SK-N-SH treated with all-trans-retinoic acid at 6 μM for 48 hours (cell line): ENCODE results near the gene P3H3.
A peak's percentile ranks its signal among the peaks of the same experiment; 100 is the strongest.

Source experiments
- ATAC-seq: fragments of 200-7000 bp; cut with Tn5 transposase; 3 replicates; pipeline ENCODE4 v1.9.1; 2020; ENCODE audit warnings: mild to moderate bottlenecking, moderate library complexity
- ARNTL ChIP-seq: fragments of 450-650 bp; formaldehyde crosslinking; IDR thresholded peaks from 2 replicates; pipeline ENCODE4 v1.5.0; 2020; ENCODE audit warnings: low read depth, mild to moderate bottlenecking, moderate library complexity, borderline replicate concordance
- BACH2 ChIP-seq: fragments of 250-450 bp; sonication (Bioruptor Pico); IDR thresholded peaks from 2 replicates; pipeline ENCODE4 v1.9.0; 2021; ENCODE audit warnings: mild to moderate bottlenecking, borderline replicate concordance
- CREB5 ChIP-seq: fragments of 250-450 bp; sonication (Bioruptor Pico); IDR thresholded peaks from 2 replicates; pipeline ENCODE4 v1.5.1; 2020; ENCODE audit warnings: low read depth, mild to moderate bottlenecking, moderate library complexity
- CSDC2 ChIP-seq: fragments of 250-450 bp; sonication (Bioruptor Pico); IDR thresholded peaks from 2 replicates; pipeline ENCODE4 v1.5.0; 2020; ENCODE audit warnings: mild to moderate bottlenecking, moderate library complexity
- CSRNP3 ChIP-seq: fragments of 250-450 bp; sonication (Bioruptor Pico); IDR thresholded peaks from 2 replicates; pipeline ENCODE4 v1.5.1; 2021; ENCODE audit warnings: mild to moderate bottlenecking, moderate library complexity
- ESRRG ChIP-seq: fragments of 250-450 bp; sonication (Bioruptor Pico); IDR thresholded peaks from 2 replicates; pipeline ENCODE4 v1.6.1; 2021; ENCODE audit warnings: mild to moderate bottlenecking
- GLIS3 ChIP-seq: fragments of 250-450 bp; sonication (Bioruptor Pico); IDR thresholded peaks from 2 replicates; pipeline ENCODE4 v1.5.0; 2020; ENCODE audit warnings: mild to moderate bottlenecking, moderate library complexity
- ISL1 ChIP-seq: fragments of 250-450 bp; sonication (Bioruptor Pico); IDR thresholded peaks from 2 replicates; pipeline ENCODE4 v2.1.2; 2022; ENCODE audit warnings: mild to moderate bottlenecking, moderate library complexity
- OSR1 ChIP-seq: fragments of 250-450 bp; sonication (Bioruptor Pico); IDR thresholded peaks from 2 replicates; pipeline ENCODE4 v1.8.0; 2022; ENCODE audit warnings: moderate library complexity, mild to moderate bottlenecking, inconsistent platforms
- PATZ1 ChIP-seq: fragments of 250-450 bp; sonication (Bioruptor Pico); IDR thresholded peaks from 2 replicates; pipeline ENCODE4 v1.8.0; 2020; ENCODE audit warnings: mild to moderate bottlenecking, moderate library complexity, borderline replicate concordance
- POU6F1 ChIP-seq: fragments of 250-450 bp; sonication (Bioruptor Pico); IDR thresholded peaks from 2 replicates; pipeline ENCODE4 v1.8.0; 2021; ENCODE audit warnings: low read depth, mild to moderate bottlenecking, moderate library complexity, borderline replicate concordance
- PPARA ChIP-seq: fragments of 250-450 bp; sonication (Bioruptor Pico); IDR thresholded peaks from 2 replicates; pipeline ENCODE4 v1.5.0; 2020; ENCODE audit warnings: mild to moderate bottlenecking, borderline replicate concordance
- RARB ChIP-seq: fragments of 250-450 bp; sonication (Bioruptor Pico); IDR thresholded peaks from 2 replicates; pipeline ENCODE4 v1.8.0; 2021; ENCODE audit warnings: mild to moderate bottlenecking, moderate library complexity
- SNAI2 ChIP-seq: fragments of 250-450 bp; sonication (Bioruptor Pico); IDR thresholded peaks from 2 replicates; pipeline ENCODE4 v1.5.0; 2020; ENCODE audit warnings: mild to moderate bottlenecking, moderate library complexity
- TCF4 ChIP-seq: fragments of 250-450 bp; sonication (Bioruptor Pico); IDR thresholded peaks from 2 replicates; pipeline ENCODE4 v1.8.0; 2021; ENCODE audit warnings: mild to moderate bottlenecking, moderate library complexity, borderline replicate concordance
- TOX ChIP-seq: fragments of 250-450 bp; sonication (Bioruptor Pico); IDR thresholded peaks from 2 replicates; pipeline ENCODE4 v1.8.0; 2021; ENCODE audit warnings: mild to moderate bottlenecking, moderate library complexity, borderline replicate concordance
- ZC3H10 ChIP-seq: fragments of 250-450 bp; sonication (Bioruptor Pico); IDR thresholded peaks from 2 replicates; pipeline ENCODE4 v1.5.1; 2021; ENCODE audit warnings: mild to moderate bottlenecking, moderate library complexity
- ZFP3 ChIP-seq: fragments of 250-450 bp; sonication (Bioruptor Pico); IDR thresholded peaks from 2 replicates; pipeline ENCODE4 v1.5.0; 2020; ENCODE audit warnings: mild to moderate bottlenecking, moderate library complexity
- ZFP30 ChIP-seq: fragments of 450-650 bp; formaldehyde crosslinking; IDR thresholded peaks from 2 replicates; pipeline ENCODE4 v1.5.0; 2022; ENCODE audit warnings: mild to moderate bottlenecking, moderate library complexity
- ZNF565 ChIP-seq: fragments of 450-650 bp; formaldehyde crosslinking; conservative IDR thresholded peaks from 2 replicates; pipeline ENCODE4 v1.5.0; 2020; ENCODE audit warnings: low read depth, mild to moderate bottlenecking, moderate library complexity

The P3H3 gene

GRCh38 chr12:6842075-6842474 is 13.9 kb downstream of the P3H3 start (continued):
- no peak for TF ChIP-seq PATZ1 (CRISPR knock-in tag)
- TF ChIP-seq, all 23 proteins: peak for 0

- TF ChIP-seq CSDC2 (CRISPR knock-in tag) (no peak), TOX (CRISPR knock-in tag) (no peak), ISL1 (CRISPR knock-in tag) (no peak), ZFP3 (no peak), PATZ1 (CRISPR knock-in tag) (no peak), CREB5 (CRISPR knock-in tag) (no peak)
- peak; percentile 12; the same call in 2 of the 3 replicates for ATAC-seq
These were observed 15.1 kb downstream of the P3H3 start for GRCh38 chr12:6843118-6843902.

- no peak for TF ChIP-seq RARB (CRISPR knock-in tag)
- no peak for TF ChIP-seq CSRNP3 (CRISPR knock-in tag)
- TF ChIP-seq ZNF565 (CRISPR knock-in tag) = no peak
- TF ChIP-seq ZFP30 = no peak
- TF ChIP-seq ZC3H10 (CRISPR knock-in tag) = no peak
- TF ChIP-seq OSR1 (CRISPR knock-in tag) = no peak
- no peak for TF ChIP-seq GLIS3 (CRISPR knock-in tag)
- TF ChIP-seq SNAI2 (CRISPR knock-in tag) = no peak
- TF ChIP-seq ARNTL (CRISPR knock-in tag) = no peak
- ATAC-seq = no peak
These were observed 17.2 kb downstream of the P3H3 start for GRCh38 chr12:6845395-6845794.

- ATAC-seq = no peak
- no peak for TF ChIP-seq OSR1 (CRISPR knock-in tag)
- TF ChIP-seq TCF4 = no peak
- TF ChIP-seq TOX (CRISPR knock-in tag) = no peak
- TF ChIP-seq RARB (CRISPR knock-in tag) = no peak
- TF ChIP-seq ZFP30 = no peak
- TF ChIP-seq POU6F1 (CRISPR knock-in tag) = no peak
- TF ChIP-seq SNAI2 (CRISPR knock-in tag) = no peak
- no peak for TF ChIP-seq BACH2 (CRISPR knock-in tag)
- TF ChIP-seq ESRRG (CRISPR knock-in tag) = no peak
- TF ChIP-seq ZFP3 = no peak
- no peak for TF ChIP-seq CSDC2 (CRISPR knock-in tag)
- no peak for TF ChIP-seq CSRNP3 (CRISPR knock-in tag)
- TF ChIP-seq PPARA (CRISPR knock-in tag) = no peak
- TF ChIP-seq ARNTL (CRISPR knock-in tag) = no peak
- no peak for TF ChIP-seq PATZ1 (CRISPR knock-in tag)
- no peak for TF ChIP-seq CREB5 (CRISPR knock-in tag)
- TF ChIP-seq ISL1 (CRISPR knock-in tag) = no peak
- TF ChIP-seq, all 23 proteins: peak for 0
These were observed 18.2 kb downstream of the P3H3 start for GRCh38 chr12:6846316-6846869.
